ENCODE data around the gene GRB14.
"Not testable (repeated sequence)": the region's sequence is repeated elsewhere in the genome, so short reads cannot be mapped to it uniquely, and the experiment has no call there.

The GRB14 gene

DNA sequence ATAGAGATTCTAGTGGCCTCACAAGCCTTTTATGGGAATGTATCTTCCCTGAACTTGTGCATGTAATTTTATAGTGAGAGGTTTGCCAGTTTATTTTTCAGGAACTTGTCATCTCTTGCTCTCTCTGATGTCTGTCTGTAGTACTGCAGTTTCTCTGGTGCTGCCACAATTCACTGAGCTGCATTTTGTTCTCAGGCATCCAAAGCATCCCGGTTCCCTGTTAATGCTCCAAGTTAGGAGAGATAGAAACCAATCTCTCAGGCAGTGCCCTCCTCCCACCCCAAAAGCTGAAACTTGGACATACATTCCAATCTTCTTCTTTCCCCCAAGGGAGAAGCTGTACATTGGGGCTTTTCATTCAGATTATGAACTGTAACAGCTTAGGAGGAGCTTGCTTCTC is 30.1 kb upstream of the GRB14 start:
- Histone ChIP-seq H4K20me1 (no peaks in the 10 kb centered on the region), H3K9me3 (peaks cover 13% of the 10 kb centered on the region), H3K36me3 (no peaks in the 10 kb centered on the region), H3K4me1 (no peaks in the 10 kb centered on the region), H3K27me3 (no peaks in the 10 kb centered on the region), H3K27ac (no peak overlapping the region), H3K4me3 (no peak overlapping the region), H3K4me2 (no peak overlapping the region), H3K9ac (no peak overlapping the region)
- no peak for TF ChIP-seq Cebpa-rat (IDR thresholded peaks at IDR 0.05)

DNA sequence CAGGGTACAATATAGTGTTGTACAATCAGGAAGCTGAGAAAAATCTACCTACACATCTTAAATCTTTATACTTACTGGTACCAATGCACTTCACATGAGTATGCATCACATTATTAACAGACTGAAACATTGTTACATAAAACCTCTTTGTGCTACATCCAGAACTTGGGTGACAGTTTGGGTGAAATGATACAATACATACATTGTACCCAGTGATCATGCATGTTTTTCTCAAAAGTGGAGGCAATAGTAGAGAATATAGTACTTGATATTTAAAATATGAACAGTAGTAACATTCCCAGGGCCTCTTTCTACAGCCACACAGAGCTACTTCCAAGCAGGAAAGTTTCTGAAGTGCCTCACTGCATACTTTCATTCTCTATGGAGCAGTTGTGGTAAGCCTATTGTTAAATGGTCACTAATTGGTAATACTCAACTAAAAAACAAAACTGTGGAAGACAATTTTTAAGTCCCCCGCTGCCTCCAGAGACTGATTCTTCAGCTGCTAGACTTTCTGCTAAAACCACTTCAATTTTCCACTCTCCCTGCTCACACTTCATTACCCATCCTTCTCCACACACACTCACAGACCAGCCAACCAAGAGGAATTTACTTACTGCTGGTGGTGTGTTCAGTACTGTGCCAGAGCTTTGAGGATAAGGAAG is 22.9 kb upstream of the GRB14 start:
- Histone ChIP-seq H3K4me2 (peak overlapping the region; percentile 13; the same call in 1 of the 2 replicates), H4K20me1 (no peaks in the 10 kb centered on the region), H3K36me3 (no peaks in the 10 kb centered on the region), H3K9ac (no peak overlapping the region), H3K4me1 (peaks cover 9% of the 10 kb centered on the region; the same call in 1 of the 2 replicates), H3K9me3 (no peaks in the 10 kb centered on the region), H3K27ac (no peak overlapping the region), H3K27me3 (no peaks in the 10 kb centered on the region), H3K4me3 (no peak overlapping the region)
- no peak for TF ChIP-seq Cebpa-rat (IDR thresholded peaks at IDR 0.05)

DNA sequence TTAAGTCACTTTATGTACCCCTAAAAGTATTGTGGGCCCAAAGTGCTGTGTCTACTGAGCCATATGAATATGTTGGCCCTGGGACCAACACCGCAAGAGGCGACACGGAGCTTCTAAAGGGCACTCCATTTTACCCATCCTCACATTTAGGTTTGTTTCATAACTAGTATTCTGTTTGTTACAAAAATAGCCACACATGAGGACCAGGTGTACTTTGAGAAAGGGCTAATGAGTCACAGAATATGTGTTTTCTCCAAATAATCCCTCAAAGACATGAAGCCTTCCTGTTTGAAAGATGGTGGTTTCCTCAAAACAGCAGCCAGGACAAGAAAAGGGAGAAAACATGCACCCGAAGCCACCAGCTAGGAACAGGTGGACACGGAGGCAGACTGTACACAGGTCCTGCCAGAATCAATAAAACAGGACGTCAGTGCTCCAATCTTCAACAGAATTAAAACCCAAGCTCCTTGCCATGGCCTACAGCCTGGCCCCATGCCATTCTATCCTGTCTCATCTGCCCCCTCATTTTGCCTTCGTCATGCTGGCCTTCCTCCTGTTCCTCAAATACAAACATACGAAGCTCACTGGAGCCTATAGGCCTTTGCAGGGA is 21.8 kb upstream of the GRB14 start:
- no peaks in the 10 kb centered on the region for H3K36me3 ChIP-seq
- H3K4me1 ChIP-seq, result peaks cover 9% of the 10 kb centered on the region; the same call in 1 of the 2 replicates
- no peaks in the 10 kb centered on the region for H4K20me1 ChIP-seq
- H3K27ac ChIP-seq, result no peak overlapping the region
- no peak overlapping the region for H3K9ac ChIP-seq
- H3K4me3 ChIP-seq, result no peak overlapping the region
- no peak for TF ChIP-seq Cebpa-rat (IDR thresholded peaks at IDR 0.05)
- no peaks in the 10 kb centered on the region for H3K27me3 ChIP-seq
- no peak overlapping the region; the same call in 1 of the 2 replicates for H3K4me2 ChIP-seq
- no peaks in the 10 kb centered on the region for H3K9me3 ChIP-seq

- Histone ChIP-seq H3K27me3 (no peaks in the 10 kb centered on the region), H3K36me3 (no peaks in the 10 kb centered on the region), H4K20me1 (no peaks in the 10 kb centered on the region), H3K27ac (no peak overlapping the region), H3K9ac (no peak overlapping the region), H3K4me3 (no peak overlapping the region), H3K4me2 (no peak overlapping the region), H3K4me1 (peaks cover 9% of the 10 kb centered on the region; the same call in 1 of the 2 replicates), H3K9me3 (no peaks in the 10 kb centered on the region)
- no peak for TF ChIP-seq Cebpa-rat (IDR thresholded peaks at IDR 0.05)
Measured at GRCh38 chr2:164642268-164642667, 21.0 kb upstream of the GRB14 start.

DNA sequence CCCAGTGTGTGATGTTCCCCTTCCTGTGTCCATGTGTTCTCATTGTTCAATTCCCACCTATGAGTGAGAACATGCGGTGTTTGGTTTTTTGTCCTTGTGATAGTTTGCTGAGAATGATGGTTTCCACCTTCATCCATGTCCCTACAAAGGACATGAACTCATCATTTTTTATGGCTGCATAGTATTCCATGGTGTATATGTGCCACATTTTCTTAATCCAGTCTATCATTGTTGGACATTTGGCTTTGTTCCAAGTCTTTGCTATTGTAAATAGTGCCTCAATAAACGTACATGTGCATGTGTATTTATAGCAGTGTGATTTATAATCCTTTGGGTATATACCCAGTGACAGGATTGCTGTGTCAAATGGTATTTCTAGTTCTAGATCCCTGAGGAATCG is 7.0 kb upstream of the GRB14 start:
- H3K9me3 ChIP-seq, H3K4me1 ChIP-seq, H3K27ac ChIP-seq, H3K36me3 ChIP-seq, H3K9ac ChIP-seq, H3K27me3 ChIP-seq, H3K4me3 ChIP-seq, H4K20me1 ChIP-seq, H3K4me2 ChIP-seq: not testable (repeated sequence)

GRCh38 chr2:164625378-164625971 is 4.2 kb upstream of the GRB14 start:
- H3K9me3 ChIP-seq, result peaks cover 17% of the 10 kb centered on the region
- H3K4me2 ChIP-seq, result no peak overlapping the region
- no peak for TF ChIP-seq Cebpa-rat (IDR thresholded peaks at IDR 0.05)
- H3K4me3 ChIP-seq, result no peak overlapping the region
- no peak overlapping the region for H3K9ac ChIP-seq
- no peak overlapping the region for H3K27ac ChIP-seq
- H3K36me3 ChIP-seq, result no peaks in the 10 kb centered on the region
- H3K27me3 ChIP-seq, result no peaks in the 10 kb centered on the region
- H4K20me1 ChIP-seq, result no peaks in the 10 kb centered on the region
- no peaks in the 10 kb centered on the region for H3K4me1 ChIP-seq

DNA sequence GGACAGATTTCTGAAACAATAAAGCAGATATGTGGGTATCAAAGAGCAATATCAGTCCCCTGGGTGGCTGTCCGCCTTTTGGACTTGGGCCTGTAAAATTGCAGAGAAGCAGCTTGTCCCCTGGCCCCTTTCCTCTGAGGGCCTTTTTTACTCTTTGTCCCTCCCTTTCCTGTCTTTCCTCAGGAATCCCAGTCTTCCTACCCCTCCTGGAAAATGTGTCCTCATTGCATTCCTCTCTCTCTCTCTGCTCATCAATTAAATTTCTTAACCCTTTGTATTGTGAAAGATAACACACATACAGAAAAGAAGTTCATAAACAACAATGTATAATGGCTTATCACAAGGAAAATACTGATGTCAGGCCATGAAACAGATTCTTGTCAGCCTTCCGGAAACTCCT is 3.0 kb upstream of the GRB14 start:
- Histone ChIP-seq H3K4me3 (no peak overlapping the region), H3K4me1 (no peaks in the 10 kb centered on the region), H4K20me1 (no peaks in the 10 kb centered on the region), H3K9me3 (peaks cover 17% of the 10 kb centered on the region), H3K36me3 (no peaks in the 10 kb centered on the region), H3K27ac (no peak overlapping the region), H3K9ac (no peak overlapping the region), H3K27me3 (no peaks in the 10 kb centered on the region), H3K4me2 (no peak overlapping the region)
- TF ChIP-seq Cebpa-rat (IDR thresholded peaks at IDR 0.05), result no peak

GRCh38 chr2:164622338-164623106 is 1.2 kb upstream of the GRB14 start:
- H3K9me3 ChIP-seq, result peaks cover 17% of the 10 kb centered on the region
- no peaks in the 10 kb centered on the region for H3K27me3 ChIP-seq
- no peaks in the 10 kb centered on the region for H3K36me3 ChIP-seq
- H3K4me1 ChIP-seq, result no peaks in the 10 kb centered on the region
- H3K4me2 ChIP-seq, result no peak overlapping the region
- TF ChIP-seq Cebpa-rat (IDR thresholded peaks at IDR 0.05), result no peak
- no peaks in the 10 kb centered on the region for H4K20me1 ChIP-seq
- H3K9ac ChIP-seq, result no peak overlapping the region
- H3K27ac ChIP-seq, result no peak overlapping the region
- H3K4me3 ChIP-seq, result no peak overlapping the region

DNA sequence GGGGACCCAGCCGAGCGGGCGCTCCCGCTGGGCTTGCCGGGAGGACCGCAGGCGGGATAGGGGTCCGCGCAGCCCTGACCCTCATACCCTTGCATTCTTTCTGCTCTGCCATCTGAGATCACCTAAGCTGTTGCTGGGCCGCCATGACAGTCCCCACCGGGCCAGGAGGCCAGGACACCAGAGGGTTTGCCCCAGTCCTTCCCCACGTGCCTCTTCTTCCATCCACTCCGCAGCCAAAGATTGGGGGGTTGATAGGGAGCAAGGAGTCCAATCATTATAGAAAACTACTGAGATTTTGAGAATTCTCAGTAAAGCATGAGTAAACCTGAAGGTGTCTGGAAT is 453 bp upstream of the GRB14 start:
- H3K4me2 ChIP-seq, result no peak overlapping the region
- H3K4me1 ChIP-seq, result no peaks in the 10 kb centered on the region
- no peak overlapping the region for H3K9ac ChIP-seq
- peaks cover 17% of the 10 kb centered on the region for H3K9me3 ChIP-seq
- no peak for TF ChIP-seq Cebpa-rat (IDR thresholded peaks at IDR 0.05)
- H3K27ac ChIP-seq, result no peak overlapping the region
- H4K20me1 ChIP-seq, result no peaks in the 10 kb centered on the region
- no peak overlapping the region for H3K4me3 ChIP-seq
- H3K36me3 ChIP-seq, result no peaks in the 10 kb centered on the region
- no peaks in the 10 kb centered on the region for H3K27me3 ChIP-seq

DNA sequence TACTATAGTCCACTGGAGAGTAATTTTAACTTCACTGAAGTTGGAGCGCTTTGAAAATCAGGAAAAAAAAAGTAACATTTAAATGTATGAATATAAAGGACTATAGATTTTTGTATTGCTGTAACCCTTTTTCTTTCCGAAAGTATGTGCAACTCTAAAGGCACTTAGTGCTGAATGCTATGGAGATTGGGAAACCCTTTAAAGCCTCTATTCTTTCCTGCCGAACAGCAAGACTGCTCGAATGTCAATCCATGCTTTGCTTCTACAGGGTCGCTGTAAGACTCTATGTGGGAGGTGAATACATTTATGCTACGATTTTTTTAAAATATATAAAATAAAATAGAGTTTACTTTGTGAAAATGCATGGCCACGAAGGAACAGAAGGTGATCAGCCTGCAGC is 825 bp downstream of the GRB14 start:
- Histone ChIP-seq H3K27me3 (no peaks in the 10 kb centered on the region), H3K4me3 (no peak overlapping the region), H3K9me3 (peaks cover 17% of the 10 kb centered on the region), H3K4me1 (no peaks in the 10 kb centered on the region), H3K9ac (no peak overlapping the region), H3K36me3 (no peaks in the 10 kb centered on the region), H4K20me1 (no peaks in the 10 kb centered on the region), H3K4me2 (no peak overlapping the region), H3K27ac (no peak overlapping the region)
- no peak for TF ChIP-seq Cebpa-rat (IDR thresholded peaks at IDR 0.05)
